ENCODE measurements around the gene SENP6.

GRCh38 chr6:75613056-75613501 lies 11.4 kb downstream of the SENP6 start:
- no peak for TF ChIP-seq CTCF (IDR thresholded peaks at IDR 0.05 in 4 of 5, conservative IDR thresholded peaks at IDR 0.05 in 1 of 5)
- no peak for TF ChIP-seq POLR2A (IDR thresholded peaks at IDR 0.05)

All from gastrocnemius medialis (tissue), 4 donors.